ENCODE measurements around the gene CREG1.

DNA sequence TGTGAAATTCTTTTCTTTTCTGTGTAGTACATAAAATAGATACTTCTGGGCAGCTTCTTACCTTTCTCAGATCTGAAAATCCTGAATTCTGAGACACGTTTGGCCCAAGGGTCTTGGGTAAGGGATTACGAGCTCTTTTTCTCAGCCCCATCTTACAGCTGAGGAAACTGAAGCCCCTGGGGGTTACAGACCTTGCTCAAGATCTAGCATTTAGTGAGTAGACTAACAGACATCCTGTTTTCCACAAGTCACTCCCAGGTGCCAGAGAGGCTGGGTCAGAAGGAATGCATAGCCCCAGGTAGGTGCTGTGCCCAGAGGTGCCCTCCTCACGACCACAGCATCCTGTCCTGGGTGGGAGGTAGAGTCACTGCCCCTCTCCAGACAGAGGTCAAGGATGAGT is 13.2 kb upstream of the CREG1 start:
- TF ChIP-seq CTCF (IDR thresholded peaks at IDR 0.05) (no peak), EP300 (IDR thresholded peaks at IDR 0.05) (no peak)
